ENCODE measurements around the gene DCTN4. TPM values are rescaled to one million over a fixed set of nuclear protein-coding genes. Genes with fewer than 3 reads are reported as not detected.

DCTN4 gene
- total RNA-seq, 1 experiment from 2014 or later = 43.9 TPM

GRCh38 chr5:150758531-150759333, at the start of gene DCTN4 (continued):
- 0 out of 2 replicates have a peak, but pooled peaks have one; percentile 18 for TF ChIP-seq HMGXB4 (CRISPR knock-in tag; IDR thresholded peaks at IDR 0.05)
- TF ChIP-seq MXD4 (CRISPR knock-in tag; IDR thresholded peaks at IDR 0.05; ENCODE audit: borderline replicate concordance) = no peak
- TF ChIP-seq TEAD4 (CRISPR knock-in tag; IDR thresholded peaks at IDR 0.05) = 0 out of 2 replicates have a peak, but pooled peaks have one; percentile 20
- no peak for TF ChIP-seq ZBTB43 (CRISPR knock-in tag; IDR thresholded peaks at IDR 0.05)
- peak; percentile 96 for TF ChIP-seq MAX (CRISPR knock-in tag; IDR thresholded peaks at IDR 0.05)
- TF ChIP-seq PRRX2 (CRISPR knock-in tag; IDR thresholded peaks at IDR 0.05) = no peak
- no peak for TF ChIP-seq ZNF671 (CRISPR knock-in tag; IDR thresholded peaks at IDR 0.05)
- TF ChIP-seq USF2 (CRISPR knock-in tag; IDR thresholded peaks at IDR 0.05) = peak; percentile 100
- peak; percentile 89 for TF ChIP-seq CREM (CRISPR knock-in tag; IDR thresholded peaks at IDR 0.05)
- no peak for TF ChIP-seq NR2C2 (CRISPR knock-in tag; IDR thresholded peaks at IDR 0.05)
- TF ChIP-seq NR1H2 (CRISPR knock-in tag; IDR thresholded peaks at IDR 0.05) = no peak

- TF ChIP-seq MXD4 (CRISPR knock-in tag; IDR thresholded peaks at IDR 0.05; ENCODE audit: borderline replicate concordance) = no peak
- no peak for TF ChIP-seq ZNF121 (CRISPR knock-in tag; IDR thresholded peaks at IDR 0.05)
- TF ChIP-seq SOX15 (CRISPR knock-in tag; IDR thresholded peaks at IDR 0.05) = no peak
- no peak for TF ChIP-seq ATF2 (CRISPR knock-in tag; IDR thresholded peaks at IDR 0.05; ENCODE audit: borderline replicate concordance, low read depth)
- CTCF ChIA-PET = interaction anchor here (0.6 to 1.2 kb wide), 5 partner anchors 144 to 494 kb away, joined by 3 to 4 read pairs (median 3); no protein-coding TSS in a partner anchor
- peaks cover 4% of the 10 kb centered on the region; the same call in 1 of the 2 replicates for H3K36me3 Mint-ChIP-seq
- DNase-seq (ENCODE audit: low spot score) (no peak), ATAC-seq (no peak)
- H3K27ac Mint-ChIP-seq = no peak overlapping the region
- H3K9me3 Mint-ChIP-seq = peaks cover 15% of the 10 kb centered on the region
- H3K27me3 Mint-ChIP-seq (ENCODE audit: low read depth) = peaks cover 36% of the 10 kb centered on the region
- H3K4me3 Mint-ChIP-seq = no peak overlapping the region
- no peaks in the 10 kb centered on the region for H3K4me1 Mint-ChIP-seq
- POLR2A ChIA-PET = no interaction called here
Measured at GRCh38 chr5:150804388-150804787, 45.6 kb upstream of the DCTN4 start.

- DNase-seq (ENCODE audit: low spot score) = no peak
- H3K4me3 Mint-ChIP-seq = peak overlapping the region; percentile 67
- H3K36me3 Mint-ChIP-seq = peaks cover 4% of the 10 kb centered on the region; the same call in 1 of the 2 replicates
- H3K27ac Mint-ChIP-seq = 0 out of 2 replicates have a peak overlapping the region, but pooled peaks have one; percentile 29
- no peaks in the 10 kb centered on the region for H3K4me1 Mint-ChIP-seq
- POLR2A ChIA-PET = no interaction called here
- peaks cover 10% of the 10 kb centered on the region for H3K9me3 Mint-ChIP-seq
- CTCF ChIA-PET = interaction anchor here (0.6 to 2.2 kb wide), 16 partner anchors 11 to 451 kb away, joined by 3 to 29 read pairs (median 5); partner anchors contain the start of genes GM2A, IRGM and SMIM3
- H3K27me3 Mint-ChIP-seq (ENCODE audit: low read depth) = peaks cover 12% of the 10 kb centered on the region
- peak; percentile 81 for ATAC-seq
- no peak for TF ChIP-seq SOX15 (CRISPR knock-in tag; IDR thresholded peaks at IDR 0.05)
- TF ChIP-seq ATF3 (CRISPR knock-in tag; conservative IDR thresholded peaks at IDR 0.05) = no peak
- TF ChIP-seq ZNF532 (CRISPR knock-in tag; IDR thresholded peaks at IDR 0.05; ENCODE audit: borderline replicate concordance) = no peak
- TF ChIP-seq GRHL2 (CRISPR knock-in tag; IDR thresholded peaks at IDR 0.05; ENCODE audit: insufficient replicate concordance, severe bottlenecking) = no peak
- no peak for TF ChIP-seq JAZF1 (CRISPR knock-in tag; IDR thresholded peaks at IDR 0.05)
Measured at GRCh38 chr5:150801117-150801927, 42.5 kb upstream of the DCTN4 start.

Data from WTC11 (cell line).